ENCODE results near the gene GABARAPL1. TPM values are rescaled to one million over a fixed set of nuclear protein-coding genes. Genes with fewer than 3 reads are reported as not detected.

Gene GABARAPL1
- total RNA-seq, 1 experiment from 2014 or later, result 70.6 TPM

DNA sequence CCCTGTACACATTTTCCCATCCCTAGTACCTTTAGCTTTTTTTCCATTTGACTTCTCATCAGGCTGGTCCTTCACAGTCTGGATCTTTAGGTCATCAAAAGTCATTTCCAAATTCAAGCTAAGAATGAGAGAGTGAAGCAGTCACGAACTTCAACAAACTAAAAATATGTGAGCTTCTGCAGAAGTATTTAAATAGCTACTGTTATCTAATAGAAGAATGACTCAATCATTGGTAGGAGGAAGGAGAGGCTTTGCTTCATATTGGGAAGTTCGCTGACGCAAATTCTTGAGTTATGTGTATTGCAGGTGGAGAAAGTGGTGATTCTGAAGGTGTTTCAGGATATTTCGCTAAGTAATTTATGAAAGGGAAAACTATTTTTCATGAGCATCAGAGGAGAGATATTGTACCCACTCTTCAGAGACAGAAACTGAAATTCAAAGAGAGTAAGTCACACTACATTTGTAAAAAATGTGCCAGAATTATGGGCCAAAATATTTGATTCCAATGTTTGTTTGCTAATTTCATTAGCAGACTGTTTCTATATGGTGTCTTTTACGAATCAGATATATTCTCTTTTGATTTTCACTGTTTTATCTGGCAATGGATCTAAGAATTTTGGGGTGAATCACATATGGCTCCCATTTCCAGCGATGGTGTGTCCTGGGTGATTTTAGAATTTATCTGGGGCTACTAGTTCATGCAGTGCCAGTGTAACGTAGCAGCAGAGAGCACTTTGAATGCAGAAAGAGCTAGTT, 40.5 kb upstream of the GABARAPL1 start, which contains the start of gene OLR1:
OLR1 (minus strand) TSS at position 160 of the 756 bp plus-strand sequence; CDS start at position 105, 55 bp downstream.
- Histone ChIP-seq H3K4me1 (ENCODE audit: insufficient read depth, low read length, poor library complexity, severe bottlenecking) (no peaks in the 10 kb centered on the region), H3K9me3 (ENCODE audit: low read depth, low read length, poor library complexity, severe bottlenecking) (no peaks in the 10 kb centered on the region), H3K27me3 (replicated peaks; ENCODE audit: insufficient read depth, low read depth, low read length, poor library complexity) (no peaks in the 10 kb centered on the region), H3K36me3 (ENCODE audit: insufficient read depth, low read length, poor library complexity, severe bottlenecking) (no peaks in the 10 kb centered on the region), H3K27ac (ENCODE audit: low read depth, low read length, poor library complexity, severe bottlenecking) (no peak within 1 kb of the TSS), H3K4me3 (ENCODE audit: low read depth, low read length, poor library complexity, severe bottlenecking) (no peak within 1 kb of the TSS)
- TF ChIP-seq, protein P1, sequence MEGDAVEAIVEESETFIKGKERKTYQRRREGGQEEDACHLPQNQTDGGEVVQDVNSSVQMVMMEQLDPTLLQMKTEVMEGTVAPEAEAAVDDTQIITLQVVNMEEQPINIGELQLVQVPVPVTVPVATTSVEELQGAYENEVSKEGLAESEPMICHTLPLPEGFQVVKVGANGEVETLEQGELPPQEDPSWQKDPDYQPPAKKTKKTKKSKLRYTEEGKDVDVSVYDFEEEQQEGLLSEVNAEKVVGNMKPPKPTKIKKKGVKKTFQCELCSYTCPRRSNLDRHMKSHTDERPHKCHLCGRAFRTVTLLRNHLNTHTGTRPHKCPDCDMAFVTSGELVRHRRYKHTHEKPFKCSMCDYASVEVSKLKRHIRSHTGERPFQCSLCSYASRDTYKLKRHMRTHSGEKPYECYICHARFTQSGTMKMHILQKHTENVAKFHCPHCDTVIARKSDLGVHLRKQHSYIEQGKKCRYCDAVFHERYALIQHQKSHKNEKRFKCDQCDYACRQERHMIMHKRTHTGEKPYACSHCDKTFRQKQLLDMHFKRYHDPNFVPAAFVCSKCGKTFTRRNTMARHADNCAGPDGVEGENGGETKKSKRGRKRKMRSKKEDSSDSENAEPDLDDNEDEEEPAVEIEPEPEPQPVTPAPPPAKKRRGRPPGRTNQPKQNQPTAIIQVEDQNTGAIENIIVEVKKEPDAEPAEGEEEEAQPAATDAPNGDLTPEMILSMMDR (conservative IDR thresholded peaks at IDR 0.05; ENCODE audit: low read depth, low read length), result no peak
- BruUV-seq (replicated peaks), result no TSS peak
- DNase-seq (ENCODE audit: low spot score), result no peak
- CTCF ChIA-PET, result no interaction called here
- POLR2A ChIA-PET (ENCODE audit: low non-redundant PET), result no interaction called here
- intact Hi-C loops (cut with micrococcal nuclease; ENCODE audit: unreplicated experiment), result no loop called here

DNA sequence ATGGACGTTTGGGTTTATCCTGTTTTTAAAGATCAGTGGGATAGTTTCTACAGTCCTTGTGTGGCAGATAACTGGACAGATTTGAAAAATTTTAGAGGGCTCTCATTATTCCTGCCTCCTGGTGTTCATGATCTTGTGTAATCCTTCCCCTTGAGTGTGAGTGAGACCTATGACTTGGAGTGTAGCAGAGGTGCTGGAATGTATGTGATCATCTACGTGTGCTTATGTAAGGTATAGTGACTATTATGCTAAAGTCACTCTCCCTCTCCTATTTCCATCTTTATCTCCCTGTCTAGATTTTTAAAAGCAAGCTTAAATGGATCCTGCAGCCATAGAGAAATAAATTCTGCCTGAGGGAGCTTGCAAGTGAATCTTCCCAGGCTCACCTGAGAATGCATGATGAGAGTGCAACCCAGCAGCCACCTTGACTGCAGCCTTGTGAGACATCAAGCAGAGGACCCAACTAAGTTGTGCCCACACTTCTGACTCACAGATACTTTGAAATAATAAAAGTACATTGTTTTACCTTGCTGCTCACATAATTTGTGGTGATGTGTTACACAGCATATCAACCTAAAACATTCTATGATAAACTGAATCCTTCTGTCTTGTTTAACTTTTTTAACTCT, 37.6 kb upstream of the GABARAPL1 start:
- TF ChIP-seq, protein P1 (conservative IDR thresholded peaks at IDR 0.05; ENCODE audit: low read depth, low read length), result no peak
- TF ChIP-seq EZH2 (IDR thresholded peaks at IDR 0.05; ENCODE audit: borderline replicate concordance, low read depth, low read length, poor library complexity, severe bottlenecking), result no peak
- H3K27ac ChIP-seq (ENCODE audit: low read depth, low read length, poor library complexity, severe bottlenecking), result no peak overlapping the region
- BruUV-seq (replicated peaks), result no TSS peak
- no peaks in the 10 kb centered on the region for H3K36me3 ChIP-seq (ENCODE audit: insufficient read depth, low read length, poor library complexity, severe bottlenecking)
- no peak for DNase-seq (ENCODE audit: low spot score)
- H3K4me1 ChIP-seq (ENCODE audit: insufficient read depth, low read length, poor library complexity, severe bottlenecking), result no peaks in the 10 kb centered on the region
- intact Hi-C loops (cut with micrococcal nuclease; ENCODE audit: unreplicated experiment), result no loop called here
- CTCF ChIA-PET, result no interaction called here
- H3K4me3 ChIP-seq (ENCODE audit: low read depth, low read length, poor library complexity, severe bottlenecking), result no peak overlapping the region
- POLR2A ChIA-PET (ENCODE audit: low non-redundant PET), result no interaction called here
- no peaks in the 10 kb centered on the region for H3K9me3 ChIP-seq (ENCODE audit: low read depth, low read length, poor library complexity, severe bottlenecking)
- no peaks in the 10 kb centered on the region for H3K27me3 ChIP-seq (replicated peaks; ENCODE audit: insufficient read depth, low read depth, low read length, poor library complexity)

DNA sequence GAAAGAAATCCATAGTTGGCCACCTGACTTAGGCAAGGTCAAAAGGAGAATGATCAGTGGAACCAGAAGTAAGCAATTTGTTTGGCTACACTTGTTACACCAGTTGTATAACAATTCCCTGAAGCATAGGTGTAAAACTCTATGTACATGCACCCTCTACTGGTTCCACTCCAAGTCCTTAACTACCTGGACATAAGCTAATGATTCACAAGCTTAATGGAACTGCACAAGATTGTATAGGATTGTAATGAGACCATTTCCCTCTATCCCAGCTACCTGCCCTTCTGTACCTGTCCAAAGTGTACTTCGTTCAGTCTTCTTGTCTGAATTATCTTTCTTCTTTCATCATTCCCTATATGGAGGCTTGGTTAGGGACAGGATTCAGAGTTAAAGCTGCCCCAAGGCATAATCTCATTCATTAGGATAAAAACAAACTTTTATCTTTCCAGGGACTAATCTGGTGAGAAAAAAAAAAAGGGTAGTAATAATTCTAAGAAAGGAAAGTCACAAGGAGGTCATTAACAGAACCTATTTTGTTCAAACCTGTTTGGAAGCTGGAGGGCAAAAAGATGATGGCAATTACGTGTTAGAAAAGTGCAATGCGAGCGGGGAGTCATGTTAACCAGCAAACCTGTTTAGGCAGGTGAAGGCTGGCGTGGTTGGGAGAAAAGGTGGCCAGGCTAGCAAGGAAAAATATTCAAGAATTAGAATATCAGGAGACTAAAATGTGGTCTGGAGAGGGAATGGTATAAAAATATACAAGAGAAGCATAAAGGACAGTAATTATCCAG, 36.6 kb upstream of the GABARAPL1 start:
- Histone ChIP-seq H3K4me3 (ENCODE audit: low read depth, low read length, poor library complexity, severe bottlenecking) (no peak overlapping the region), H3K27me3 (replicated peaks; ENCODE audit: insufficient read depth, low read depth, low read length, poor library complexity) (no peaks in the 10 kb centered on the region), H3K27ac (ENCODE audit: low read depth, low read length, poor library complexity, severe bottlenecking) (no peak overlapping the region), H3K4me1 (ENCODE audit: insufficient read depth, low read length, poor library complexity, severe bottlenecking) (no peaks in the 10 kb centered on the region), H3K9me3 (ENCODE audit: low read depth, low read length, poor library complexity, severe bottlenecking) (no peaks in the 10 kb centered on the region), H3K36me3 (ENCODE audit: insufficient read depth, low read length, poor library complexity, severe bottlenecking) (no peaks in the 10 kb centered on the region)
- POLR2A ChIA-PET (ENCODE audit: low non-redundant PET), result no interaction called here
- TF ChIP-seq, protein P1 (conservative IDR thresholded peaks at IDR 0.05; ENCODE audit: low read depth, low read length), result no peak
- TF ChIP-seq EZH2 (IDR thresholded peaks at IDR 0.05; ENCODE audit: borderline replicate concordance, low read depth, low read length, poor library complexity, severe bottlenecking), result no peak
- CTCF ChIA-PET, result no interaction called here
- intact Hi-C loops (cut with micrococcal nuclease; ENCODE audit: unreplicated experiment), result no loop called here
- no peak for DNase-seq (ENCODE audit: low spot score)
- no TSS peak for BruUV-seq (replicated peaks)

Data from A673 (cell line).